CD14-positive monocyte (primary cell): Measurements from ENCODE around the gene VWC2L. TPM values are rescaled to one million over a fixed set of nuclear protein-coding genes. Genes with fewer than 3 reads are reported as not detected.

Experiments
- DNase-seq, 3 donors: peaks; one replicate each; pipeline ENCODE4 v3.0.0-alpha.2; 2011 to 2022
- H2AFZ ChIP-seq: 2 replicates; pipeline ENCODE4 v1.6.0; 2012; ENCODE audit warnings: mild to moderate bottlenecking, low read depth, low read length, inconsistent platforms; ENCODE audit not compliant: insufficient read depth, poor library complexity, severe bottlenecking
- H3K27ac ChIP-seq, 2 donors: 1 replicate in 1 of 2; 2 replicates in 1 of 2; pipeline ENCODE4 v1.5.1; 2012 to 2013; ENCODE audit warnings: low read length in 2 of 2, control low read depth in 1 of 2, inconsistent platforms in 1 of 2, low read depth in 1 of 2, mild to moderate bottlenecking in 1 of 2
- H3K27me3 ChIP-seq, 2 donors: one replicate each; pipeline versions ENCODE4 v1.6.0 to v1.6.1; 2011 to 2013; ENCODE audit warnings: low read length in 2 of 2; ENCODE audit not compliant: control insufficient read depth in 2 of 2, insufficient read depth in 2 of 2
- H3K36me3 ChIP-seq, 2 donors: replicated peaks in 1 of 2; 1 replicate in 1 of 2; 2 replicates in 1 of 2; pipeline versions ENCODE4 v1.5.1 to v1.6.1; 2012 to 2013; ENCODE audit warnings: low read length in 2 of 2, control low read depth in 1 of 2, inconsistent platforms in 1 of 2, mild to moderate bottlenecking in 1 of 2; ENCODE audit not compliant: insufficient read depth in 2 of 2, control insufficient read depth in 1 of 2
- H3K4me1 ChIP-seq, 2 donors: 1 replicate in 1 of 2; 2 replicates in 1 of 2; pipeline versions ENCODE4 v1.5.1 to v1.6.1; 2012 to 2013; ENCODE audit warnings: low read length in 2 of 2, control low read depth in 1 of 2, inconsistent platforms in 1 of 2, mild to moderate bottlenecking in 1 of 2, moderate library complexity in 1 of 2; ENCODE audit not compliant: insufficient read depth in 2 of 2, control insufficient read depth in 1 of 2
- H3K4me2 ChIP-seq: replicated peaks from 2 replicates; pipeline ENCODE3; 2012; ENCODE audit warnings: low read length, moderate library complexity, mild to moderate bottlenecking; ENCODE audit not compliant: poor library complexity, severe bottlenecking; ENCODE audit errors: extremely low read depth
- H3K4me3 ChIP-seq, 3 experiments: fragments of 200-600 bp in 1 of 3; sonication (generic) in 1 of 3; replicated peaks in 1 of 3; 1 replicate in 2 of 3; 2 replicates in 1 of 3; pipeline ENCODE4 v1.5.1; 2011 to 2013; ENCODE audit warnings: low read length in 3 of 3, mild to moderate bottlenecking in 3 of 3, control low read depth in 2 of 3, low read depth in 2 of 3, inconsistent platforms in 1 of 3, moderate library complexity in 1 of 3
- H3K79me2 ChIP-seq: 2 replicates; pipeline ENCODE4 v1.6.0; 2012; ENCODE audit warnings: mild to moderate bottlenecking, control low read depth, inconsistent platforms, low read length, moderate library complexity; ENCODE audit not compliant: insufficient read depth
- H3K9ac ChIP-seq: 2 replicates; pipeline ENCODE4 v1.6.0; 2017; ENCODE audit warnings: low read length, mild to moderate bottlenecking; ENCODE audit not compliant: insufficient read depth, poor library complexity, severe bottlenecking
- H3K9me3 ChIP-seq, 2 donors: replicated peaks in 1 of 2; 1 replicate in 1 of 2; 2 replicates in 1 of 2; pipeline versions ENCODE4 v1.5.1 to v1.6.1; 2012 to 2013; ENCODE audit warnings: low read length in 2 of 2, control low read depth in 1 of 2; ENCODE audit not compliant: control insufficient read depth in 1 of 2, insufficient read depth in 1 of 2
- H4K20me1 ChIP-seq: 2 replicates; pipeline ENCODE4 v1.6.0; 2012; ENCODE audit warnings: mild to moderate bottlenecking, low read length, control low read depth, moderate library complexity; ENCODE audit not compliant: insufficient read depth
- H3K27ac Mint-ChIP-seq, 7 donors: one replicate each; pipeline ENCODE4 v1.8.0; 2020; ENCODE audit warnings: mild to moderate bottlenecking in 7 of 7, mixed read lengths in 7 of 7, moderate library complexity in 6 of 7, inconsistent platforms in 2 of 7
- H3K27me3 Mint-ChIP-seq, 3 donors: one replicate each; pipeline ENCODE4 v1.8.0; 2021 to 2022; ENCODE audit warnings: low read depth in 3 of 3, mild to moderate bottlenecking in 3 of 3, mixed read lengths in 3 of 3, moderate library complexity in 3 of 3, inconsistent platforms in 1 of 3
- H3K36me3 Mint-ChIP-seq, 2 donors: one replicate each; pipeline ENCODE4 v1.8.0; 2020; ENCODE audit warnings: mixed read lengths in 2 of 2, inconsistent platforms in 1 of 2, mild to moderate bottlenecking in 1 of 2
- H3K4me1 Mint-ChIP-seq: one replicate; pipeline ENCODE4 v1.8.0; 2020; ENCODE audit warnings: mild to moderate bottlenecking, mixed read lengths
- H3K4me3 Mint-ChIP-seq, 2 donors: one replicate each; pipeline ENCODE4 v1.8.0; 2020; ENCODE audit warnings: mild to moderate bottlenecking in 2 of 2, mixed read lengths in 2 of 2, moderate library complexity in 1 of 2
- H3K9me3 Mint-ChIP-seq, 7 donors: one replicate each; pipeline ENCODE4 v1.8.0; 2020 to 2022; ENCODE audit warnings: mixed read lengths in 7 of 7, mild to moderate bottlenecking in 6 of 7, moderate library complexity in 6 of 7, inconsistent platforms in 2 of 7
- CTCF ChIP-seq: fragments of 200-600 bp; IDR thresholded peaks from one replicate; pipeline ENCODE4 v1.8.0; 2022; ENCODE audit warnings: antibody characterized with exemption, mild to moderate bottlenecking
- WGBS: methylation state at CpG from one replicate; pipeline ENCODE4 v1.1.5; 2013; ENCODE audit warnings: missing lambda C conversion rate; ENCODE audit not compliant: insufficient coverage; 5-methylcytosine and 5-hydroxymethylcytosine counted together
- intact Hi-C, 2 donors: fragments of 100-400 bp; cut with micrococcal nuclease; formaldehyde crosslinking; loops; one replicate each; pipeline versions ENCODE4 v1.15.0 to v1.15.1; 2023
- polyA plus RNA-seq, 3 donors: library from polyadenylated mRNA; depleted of rRNA in 1 of 3; unstranded in 2 of 3; stranded (reverse) in 1 of 3; fragments of 300-500 nt in 2 of 3; fragments of >200 nt in 1 of 3; fragmentation: Illumina TruSeq in 2 of 3; gene quantifications; 1 replicate in 2 of 3; 2 replicates in 1 of 3; pipeline ENCODE4 v1.2.3, GENCODE V29; 2012 to 2021

The VWC2L gene
- polyA plus RNA-seq, 3 donors: not detected

GRCh38 chr2:214549946-214550345, 139.1 kb downstream of the VWC2L start:
- intact Hi-C loops: no loop called here
- peaks cover 0 to 3% (median 2%) of the 10 kb centered on the region in 7 donors for H3K9me3 Mint-ChIP-seq
- no CpG with 5 or more reads among the region's 2 CpGs for WGBS

GRCh38 chr2:214550786-214551185, 139.9 kb downstream of the VWC2L start:
- Mint-ChIP-seq H3K36me3 (no peaks in the 10 kb centered on the region), H3K9me3 (peaks cover 0 to 3% (median 2%) of the 10 kb centered on the region in 7 donors)
- no peak overlapping the region for H3K27ac ChIP-seq

More at GRCh38 chr2:214549946-214550345, 139.1 kb downstream of the VWC2L start:
- Histone ChIP-seq H3K9me3 (no peaks in the 10 kb centered on the region), H3K9ac (no peak overlapping the region), H3K27ac (no peak overlapping the region), H3K4me1 (no peaks in the 10 kb centered on the region), H3K4me3 (no peak overlapping the region), H4K20me1 (no peaks in the 10 kb centered on the region), H2AFZ (no peak overlapping the region), H3K79me2 (no peaks in the 10 kb centered on the region), H3K36me3 (no peaks in the 10 kb centered on the region), H3K27me3 (no peaks in the 10 kb centered on the region), H3K4me2 (no peak overlapping the region)
- no peak for DNase-seq
- no peak overlapping the region for H3K27ac Mint-ChIP-seq
- no peaks in the 10 kb centered on the region for H3K36me3 Mint-ChIP-seq
- no peak for TF ChIP-seq CTCF
- no peaks in the 10 kb centered on the region for H3K27me3 Mint-ChIP-seq
- no peak overlapping the region for H3K4me3 Mint-ChIP-seq
- H3K4me1 Mint-ChIP-seq: no peaks in the 10 kb centered on the region

More at GRCh38 chr2:214550786-214551185, 139.9 kb downstream of the VWC2L start:
- no peak overlapping the region for H3K9ac ChIP-seq
- Mint-ChIP-seq H3K4me3 (no peak overlapping the region), H3K27me3 (no peaks in the 10 kb centered on the region), H3K27ac (no peak overlapping the region), H3K4me1 (no peaks in the 10 kb centered on the region)
- intact Hi-C loops: no loop called here
- H3K9me3 ChIP-seq: no peaks in the 10 kb centered on the region
- H3K4me1 ChIP-seq: no peaks in the 10 kb centered on the region
- DNase-seq: peak in 1 of 3 donors; percentile 4
- H3K79me2 ChIP-seq: no peaks in the 10 kb centered on the region
- TF ChIP-seq CTCF: no peak
- no peak overlapping the region for H3K4me2 ChIP-seq
- H4K20me1 ChIP-seq: no peaks in the 10 kb centered on the region
- H3K36me3 ChIP-seq: no peaks in the 10 kb centered on the region
- no peaks in the 10 kb centered on the region for H3K27me3 ChIP-seq
- no peak overlapping the region for H2AFZ ChIP-seq
- no peak overlapping the region for H3K4me3 ChIP-seq
- WGBS: 83% methylated on average over 2 of the region's 3 CpGs
